ENCODE data around the gene INSR. TPM values are rescaled to one million over a fixed set of nuclear protein-coding genes. Genes with fewer than 3 reads are reported as not detected.

Gene INSR
- polyA plus RNA-seq, 3 donors, result 10.2 to 33.5 (median 15.5) TPM

- whole genome bisulfite sequencing, 3 donors, result 56 to 75% (median 72%) methylated on average over 5 of the region's 5 CpGs
- no peak overlapping the region for H3K27ac ChIP-seq (ENCODE audit: low read depth, low read length)
These were observed 30.7 kb downstream of the INSR start for GRCh38 chr19:7263521-7263920.

- WGBS, 3 donors, result 88 to 94% (median 88%) methylated on average over 3 of the region's 3 CpGs
- no peak overlapping the region for H3K27ac ChIP-seq (ENCODE audit: low read depth, low read length)
These were observed 31.1 kb downstream of the INSR start for GRCh38 chr19:7263066-7263465.

GRCh38 chr19:7262470-7262869 is 31.7 kb downstream of the INSR start:
- no peak overlapping the region for H3K27ac ChIP-seq (ENCODE audit: low read depth, low read length)
- WGBS, 3 donors, result 83 to 96% (median 89%) methylated on average over 6 of the region's 6 CpGs

- 65 to 93% (median 87%) methylated on average over 7 of the region's 7 CpGs for WGBS, 3 donors
- no peak overlapping the region for H3K27ac ChIP-seq (ENCODE audit: low read depth, low read length)
These were observed 34.1 kb downstream of the INSR start for GRCh38 chr19:7260161-7260560.

GRCh38 chr19:7258840-7259395 is 35.3 kb downstream of the INSR start:
- 90 to 93% (median 90%) methylated on average over 6 of the region's 6 CpGs for WGBS, 3 donors
- H3K27ac ChIP-seq (ENCODE audit: low read depth, low read length), result no peak overlapping the region

- H3K27ac ChIP-seq (ENCODE audit: low read depth, low read length), result no peak overlapping the region
- 90 to 96% (median 93%) methylated on average over 10 of the region's 10 CpGs for WGBS, 3 donors
These were observed 36.0 kb downstream of the INSR start for GRCh38 chr19:7258041-7258839.

GRCh38 chr19:7257148-7258040 is 36.8 kb downstream of the INSR start:
- no peak overlapping the region for H3K27ac ChIP-seq (ENCODE audit: low read depth, low read length)
- 57 to 68% (median 67%) methylated on average over 17 of the region's 17 CpGs for WGBS, 3 donors

- WGBS, 3 donors, result 88 to 98% (median 97%) methylated on average over 6 of the region's 6 CpGs
- no peak overlapping the region for H3K27ac ChIP-seq (ENCODE audit: low read depth, low read length)
These were observed 38.6 kb downstream of the INSR start for GRCh38 chr19:7255631-7256030.

GRCh38 chr19:7255119-7255518 is 39.1 kb downstream of the INSR start:
- no peak overlapping the region for H3K27ac ChIP-seq (ENCODE audit: low read depth, low read length)
- 64 to 89% (median 79%) methylated on average over 8 of the region's 8 CpGs for WGBS, 3 donors

- no peak overlapping the region for H3K27ac ChIP-seq (ENCODE audit: low read depth, low read length)
- 45 to 85% (median 83%) methylated on average over 11 of the region's 11 CpGs for WGBS, 3 donors
These were observed 39.6 kb downstream of the INSR start for GRCh38 chr19:7254590-7254989.

- H3K27ac ChIP-seq (ENCODE audit: low read depth, low read length), result no peak overlapping the region
- 40 to 92% (median 91%) methylated on average over 11 of the region's 11 CpGs for WGBS, 3 donors
These were observed 41.9 kb downstream of the INSR start for GRCh38 chr19:7252364-7252763.

- H3K27ac ChIP-seq (ENCODE audit: low read depth, low read length), result no peak overlapping the region
- 76 to 92% (median 83%) methylated on average over 4 of the region's 4 CpGs for WGBS, 3 donors
These were observed 42.7 kb downstream of the INSR start for GRCh38 chr19:7251494-7251893.

- 50 to 66% (median 54%) methylated on average over 4 of the region's 4 CpGs for WGBS, 3 donors
- no peak overlapping the region for H3K27ac ChIP-seq (ENCODE audit: low read depth, low read length)
These were observed 43.3 kb downstream of the INSR start for GRCh38 chr19:7250951-7251350.

GRCh38 chr19:7250057-7250596 is 44.1 kb downstream of the INSR start:
- no peak overlapping the region for H3K27ac ChIP-seq (ENCODE audit: low read depth, low read length)
- 0 to 50% (median 0%) methylated on average over 1 of the region's 1 CpG for WGBS, 3 donors

GRCh38 chr19:7247155-7247554 is 47.1 kb downstream of the INSR start:
- no peak overlapping the region for H3K27ac ChIP-seq (ENCODE audit: low read depth, low read length)
- 37 to 58% (median 53%) methylated on average over 4 of the region's 4 CpGs for WGBS, 3 donors

GRCh38 chr19:7246601-7247000 is 47.6 kb downstream of the INSR start:
- no peak overlapping the region for H3K27ac ChIP-seq (ENCODE audit: low read depth, low read length)

GRCh38 chr19:7242601-7243258 is 51.5 kb downstream of the INSR start:
- 61 to 84% (median 78%) methylated on average over 9 of the region's 9 CpGs for WGBS, 3 donors
- H3K27ac ChIP-seq (ENCODE audit: low read depth, low read length), result no peak overlapping the region

More at GRCh38 chr19:7246601-7247000, 47.6 kb downstream of the INSR start:
- WGBS, 3 donors, result 95 to 97% (median 97%) methylated on average over 2 of the region's 2 CpGs

GRCh38 chr19:7238051-7238450 is 56.2 kb downstream of the INSR start:
- no peak overlapping the region for H3K27ac ChIP-seq (ENCODE audit: low read depth, low read length)
- WGBS, 3 donors, result 54 to 70% (median 68%) methylated on average over 4 of the region's 4 CpGs
